Prostate gland (tissue), 2 donors: ENCODE measurements around the gene STK10.

Experiments used
- CTCF ChIP-seq, 4 experiments: fragments of 200-600 bp in 2 of 4; fragments of 450-650 bp in 2 of 4; sonication (generic) in 2 of 4; IDR thresholded peaks; 1 replicate in 3 of 4; 2 replicates in 1 of 4; pipeline ENCODE4 v1.5.1; 2016 to 2019; ENCODE audit warnings: antibody characterized with exemption in 4 of 4, mild to moderate bottlenecking in 2 of 4, moderate library complexity in 2 of 4
- POLR2AphosphoS5 ChIP-seq: sonication (generic); formaldehyde crosslinking; IDR thresholded peaks from one replicate; pipeline ENCODE4 v1.6.1; 2017; ENCODE audit warnings: antibody characterized with exemption

GRCh38 chr5:171999877-172000276 lies 188.1 kb downstream of the STK10 start:
- TF ChIP-seq CTCF (IDR thresholded peaks at IDR 0.05) (no peak), POLR2AphosphoS5 (peak; percentile 30)
